GM12891 (cell line): ENCODE measurements around the gene SOWAHC.

Experiments
- POLR2A ChIP-seq: IDR thresholded peaks from 2 replicates; pipeline ENCODE4 v1.6.1; 2011; ENCODE audit warnings: low read depth, low read length, control low read depth
- POLR2AphosphoS5 ChIP-seq: IDR thresholded peaks from 2 replicates; pipeline ENCODE4 v1.6.1; 2011; ENCODE audit warnings: low read depth, low read length, control low read depth
- SPI1 ChIP-seq: IDR thresholded peaks from 2 replicates; pipeline ENCODE4 v1.6.1; 2011; ENCODE audit warnings: low read depth, low read length, control low read depth
- TAF1 ChIP-seq: IDR thresholded peaks from 2 replicates; pipeline ENCODE4 v1.6.1; 2011; ENCODE audit warnings: low read depth, low read length, control low read depth

- TF ChIP-seq TAF1 (no peak), POLR2A (no peak), POLR2AphosphoS5 (no peak), SPI1 (no peak)
Observed at GRCh38 chr2:109635426-109636304, 21.5 kb downstream of the SOWAHC start.
